ENCODE results near the gene IRGQ. TPM values are rescaled to one million over a fixed set of nuclear protein-coding genes. Genes with fewer than 3 reads are reported as not detected.

IRGQ gene
- total RNA-seq, 4 donors from 2014 or later: 20.2 to 25.8 (median 23.6) TPM

DNA sequence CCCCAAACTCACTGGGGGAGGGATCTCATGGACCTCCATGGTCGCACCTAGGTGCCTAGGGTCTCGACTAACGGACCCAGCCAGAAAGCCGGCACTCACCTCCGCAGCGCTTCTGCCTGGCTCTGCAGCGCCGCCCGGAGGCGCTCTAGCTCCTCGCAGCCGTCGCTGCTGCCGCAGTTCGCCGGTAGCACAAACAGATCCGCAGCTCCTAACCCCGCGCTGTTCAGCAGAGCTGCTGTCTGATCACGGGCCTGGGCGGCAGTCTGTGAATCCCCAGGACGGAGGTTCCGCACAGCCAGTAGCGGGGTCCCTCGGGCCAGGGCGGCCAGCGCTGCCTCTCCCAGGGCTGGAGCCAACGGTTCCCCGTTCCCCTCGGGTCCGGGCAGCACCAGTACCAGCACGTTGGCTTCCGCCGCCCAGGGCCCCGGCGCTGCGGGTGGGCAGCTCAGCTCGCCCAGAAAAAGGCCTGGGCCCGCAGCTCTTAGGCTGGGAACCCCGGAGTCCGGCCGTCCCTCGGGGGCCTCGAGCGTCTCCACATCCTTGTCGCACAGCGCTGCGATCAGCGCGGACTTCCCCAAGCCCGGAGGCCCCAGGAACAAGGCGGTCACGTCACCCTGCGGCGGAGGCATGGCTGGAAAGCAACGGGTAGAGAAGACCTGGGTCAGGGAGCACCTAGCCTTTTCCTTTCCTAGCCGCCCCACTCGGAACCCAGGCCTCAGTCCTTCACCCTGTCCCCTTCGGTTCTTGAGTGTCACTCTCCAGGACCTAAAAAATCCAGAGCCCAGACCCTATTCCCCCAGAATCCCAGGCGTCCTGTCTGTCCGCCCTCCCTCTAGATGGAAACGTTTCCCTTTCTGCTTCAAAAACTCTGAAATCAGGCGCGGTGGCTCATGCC, 977 bp downstream of the IRGQ start:
- TF ChIP-seq, protein P1, sequence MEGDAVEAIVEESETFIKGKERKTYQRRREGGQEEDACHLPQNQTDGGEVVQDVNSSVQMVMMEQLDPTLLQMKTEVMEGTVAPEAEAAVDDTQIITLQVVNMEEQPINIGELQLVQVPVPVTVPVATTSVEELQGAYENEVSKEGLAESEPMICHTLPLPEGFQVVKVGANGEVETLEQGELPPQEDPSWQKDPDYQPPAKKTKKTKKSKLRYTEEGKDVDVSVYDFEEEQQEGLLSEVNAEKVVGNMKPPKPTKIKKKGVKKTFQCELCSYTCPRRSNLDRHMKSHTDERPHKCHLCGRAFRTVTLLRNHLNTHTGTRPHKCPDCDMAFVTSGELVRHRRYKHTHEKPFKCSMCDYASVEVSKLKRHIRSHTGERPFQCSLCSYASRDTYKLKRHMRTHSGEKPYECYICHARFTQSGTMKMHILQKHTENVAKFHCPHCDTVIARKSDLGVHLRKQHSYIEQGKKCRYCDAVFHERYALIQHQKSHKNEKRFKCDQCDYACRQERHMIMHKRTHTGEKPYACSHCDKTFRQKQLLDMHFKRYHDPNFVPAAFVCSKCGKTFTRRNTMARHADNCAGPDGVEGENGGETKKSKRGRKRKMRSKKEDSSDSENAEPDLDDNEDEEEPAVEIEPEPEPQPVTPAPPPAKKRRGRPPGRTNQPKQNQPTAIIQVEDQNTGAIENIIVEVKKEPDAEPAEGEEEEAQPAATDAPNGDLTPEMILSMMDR (IDR thresholded peaks at IDR 0.05 in 4 of 5, conservative IDR thresholded peaks at IDR 0.05 in 1 of 5): peak in 4 of 5 experiments; percentile 26 to 57 (median 46)
- TF ChIP-seq POLR2A (IDR thresholded peaks at IDR 0.05): no peak
- Histone ChIP-seq H3K27me3 (no peaks in the 10 kb centered on the region), H3K4me3 (peak overlapping the region; percentile 65 to 86 (median 77)), H3K27ac (peak overlapping the region; percentile 84 to 98 (median 92)), H3K9me3 (no peaks in the 10 kb centered on the region), H3K36me3 (peaks cover 0 to 43% of the 10 kb centered on the region in 2 donors), H3K4me1 (peaks cover 27 to 34% of the 10 kb centered on the region in 2 donors)
- intact Hi-C loops (cut with DNase I; ENCODE audit: low total_unique reads): no loop called here
- no peak for ATAC-seq
- in situ Hi-C loops (cut with MboI; ENCODE audit: low sequenced_read_pairs in 4 of 4): no loop called here
- DNase-seq: no peak

DNA sequence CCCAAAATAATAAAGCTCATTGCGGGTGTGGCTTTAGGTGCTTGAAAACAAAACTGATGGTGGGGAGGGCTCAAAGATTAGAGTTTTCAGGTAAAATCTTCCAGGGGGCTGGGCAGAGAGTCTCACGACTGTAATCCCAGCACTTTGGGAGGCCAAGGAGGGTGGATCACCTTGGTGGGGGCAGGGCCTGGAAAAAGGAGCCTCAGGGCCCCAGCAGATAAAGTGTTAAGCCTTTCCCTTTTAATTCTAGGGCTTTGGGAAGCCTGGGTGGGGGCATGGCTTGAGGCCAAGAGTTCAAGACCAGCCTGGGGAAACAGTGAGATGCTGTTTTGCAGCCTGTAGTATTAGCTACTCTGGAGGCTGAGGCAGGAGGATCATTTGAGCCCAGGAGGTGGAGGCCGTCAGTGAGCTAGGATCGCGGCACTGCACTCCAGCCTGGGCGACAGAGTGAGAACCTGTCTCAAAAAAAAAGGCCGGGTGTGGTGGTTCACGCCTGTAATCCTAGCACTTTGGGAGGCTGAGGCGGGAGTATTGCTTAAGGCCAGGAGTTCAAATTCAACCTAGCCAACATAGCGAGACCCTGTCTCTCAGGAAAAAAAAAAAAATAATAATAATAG, 1.7 kb downstream of the IRGQ start:
- peak overlapping the region; percentile 65 to 86 (median 77) for H3K4me3 ChIP-seq
- no peaks in the 10 kb centered on the region for H3K9me3 ChIP-seq
- ATAC-seq (no peak), DNase-seq (no peak)
- peaks cover 27 to 34% of the 10 kb centered on the region in 2 donors for H3K4me1 ChIP-seq
- in situ Hi-C loops (cut with MboI; ENCODE audit: low sequenced_read_pairs in 4 of 4) (no loop called here), intact Hi-C loops (cut with DNase I; ENCODE audit: low total_unique reads) (no loop called here)
- H3K36me3 ChIP-seq: peaks cover 0 to 37% of the 10 kb centered on the region in 2 donors
- no peaks in the 10 kb centered on the region for H3K27me3 ChIP-seq
- TF ChIP-seq POLR2A (IDR thresholded peaks at IDR 0.05): no peak
- TF ChIP-seq, protein P1 (IDR thresholded peaks at IDR 0.05 in 4 of 5, conservative IDR thresholded peaks at IDR 0.05 in 1 of 5): no peak
- H3K27ac ChIP-seq: peak overlapping the region; percentile 84 to 98 (median 92)

DNA sequence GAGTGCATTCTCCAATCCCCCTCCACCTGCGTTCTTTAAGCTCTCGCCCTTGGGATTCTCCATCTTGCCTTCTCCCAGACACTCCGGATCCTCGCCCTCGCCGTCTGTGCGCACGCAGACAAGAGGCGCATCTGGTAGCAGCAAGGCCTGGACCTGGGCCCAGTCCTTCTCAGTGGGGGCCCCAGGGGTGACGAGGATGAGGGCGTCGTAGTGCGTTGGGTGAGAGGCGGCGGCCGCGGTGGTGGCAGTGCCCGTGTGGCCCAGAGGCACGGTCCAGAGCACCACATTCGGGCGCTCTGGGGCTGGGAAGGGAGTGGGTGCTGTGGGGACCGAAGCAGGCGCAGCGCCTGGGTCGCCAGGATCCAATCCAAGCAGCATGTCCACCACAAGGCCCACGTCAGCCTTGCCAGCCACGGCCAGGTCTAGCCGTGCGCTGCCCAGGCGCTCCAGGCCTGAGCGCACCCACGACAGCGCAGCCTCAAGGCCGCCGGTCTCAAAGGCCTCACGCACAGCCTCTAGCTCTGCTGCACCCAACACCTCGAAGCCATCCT, 3.1 kb downstream of the IRGQ start:
- Histone ChIP-seq H3K27me3 (no peaks in the 10 kb centered on the region), H3K9me3 (no peaks in the 10 kb centered on the region), H3K27ac (no peak overlapping the region), H3K4me1 (peaks cover 24 to 31% of the 10 kb centered on the region in 2 donors), H3K36me3 (peaks cover 0 to 27% of the 10 kb centered on the region in 2 donors), H3K4me3 (no peak overlapping the region)
- intact Hi-C loops (cut with DNase I; ENCODE audit: low total_unique reads): no loop called here
- TF ChIP-seq, protein P1 (IDR thresholded peaks at IDR 0.05 in 4 of 5, conservative IDR thresholded peaks at IDR 0.05 in 1 of 5): no peak
- no peak for TF ChIP-seq POLR2A (IDR thresholded peaks at IDR 0.05)
- DNase-seq (no peak), ATAC-seq (no peak)
- in situ Hi-C loops (cut with MboI; ENCODE audit: low sequenced_read_pairs in 4 of 4): no loop called here

DNA sequence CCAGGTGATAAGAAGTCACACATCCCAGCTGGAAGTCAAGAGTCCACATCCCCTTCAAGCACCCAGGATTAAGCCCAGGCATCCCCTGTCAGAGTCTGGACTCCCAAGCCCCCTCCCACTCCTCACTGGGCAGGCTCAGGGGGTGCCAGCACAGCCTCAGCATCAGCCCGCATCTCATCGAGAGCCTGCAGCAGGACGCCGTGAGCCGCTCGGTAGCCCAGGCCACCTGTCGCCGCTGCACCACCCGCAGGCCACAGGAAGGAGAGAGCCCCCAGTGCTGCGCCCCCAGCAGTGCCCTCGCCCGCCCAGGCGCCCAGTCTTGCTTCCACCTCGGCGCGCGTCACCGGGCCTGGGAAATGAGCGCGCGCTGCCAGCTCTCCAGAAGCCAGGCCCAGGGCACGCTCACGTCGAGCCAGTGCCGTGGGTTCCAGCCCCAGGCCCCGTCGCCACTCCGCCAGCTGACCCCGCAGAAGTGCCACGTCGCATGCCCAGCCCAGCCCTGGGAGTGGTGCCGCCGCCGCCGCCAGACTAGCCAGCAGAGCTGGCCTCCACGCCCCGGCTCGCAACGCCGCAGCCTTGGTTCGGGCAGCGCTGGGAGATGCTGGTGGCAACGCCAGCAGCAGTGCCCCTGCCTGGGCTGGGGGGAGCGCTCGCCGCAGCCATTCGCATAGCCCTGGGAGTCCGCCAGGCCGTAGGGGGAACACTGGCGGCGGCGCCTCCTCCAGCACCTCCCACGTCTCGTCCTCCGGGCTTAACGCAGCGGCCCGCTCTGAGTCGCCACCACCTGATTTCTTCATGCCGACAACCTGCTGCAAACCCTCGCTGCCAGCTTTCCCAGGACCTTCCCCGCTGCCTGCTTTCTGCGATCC, 3.8 kb downstream of the IRGQ start:
- Histone ChIP-seq H3K4me1 (peaks cover 16 to 23% of the 10 kb centered on the region in 2 donors), H3K9me3 (no peaks in the 10 kb centered on the region), H3K36me3 (peaks cover 0 to 27% of the 10 kb centered on the region in 2 donors), H3K27ac (no peak overlapping the region), H3K27me3 (no peaks in the 10 kb centered on the region), H3K4me3 (no peak overlapping the region)
- TF ChIP-seq, protein P1 (IDR thresholded peaks at IDR 0.05 in 4 of 5, conservative IDR thresholded peaks at IDR 0.05 in 1 of 5): no peak
- TF ChIP-seq POLR2A (IDR thresholded peaks at IDR 0.05): no peak
- DNase-seq (no peak), ATAC-seq (no peak)
- in situ Hi-C loops (cut with MboI; ENCODE audit: low sequenced_read_pairs in 4 of 4): no loop called here
- intact Hi-C loops (cut with DNase I; ENCODE audit: low total_unique reads): no loop called here

Measured in gastrocnemius medialis (tissue), 4 donors.